SK-N-SH treated with all-trans-retinoic acid at 6 μM for 48 hours (cell line): Measurements from ENCODE around the gene LAMA2.
"Not testable (repeated sequence)": the region's sequence is repeated elsewhere in the genome, so short reads cannot be mapped to it uniquely, and the experiment has no call there.

Experiments
- ATAC-seq: fragments of 200-7000 bp; cut with Tn5 transposase; 3 replicates; pipeline ENCODE4 v1.9.1; 2020; ENCODE audit warnings: mild to moderate bottlenecking, moderate library complexity
- ARNTL ChIP-seq: fragments of 450-650 bp; formaldehyde crosslinking; IDR thresholded peaks from 2 replicates; pipeline ENCODE4 v1.5.0; 2020; ENCODE audit warnings: low read depth, mild to moderate bottlenecking, moderate library complexity, borderline replicate concordance
- BACH2 ChIP-seq: fragments of 250-450 bp; sonication (Bioruptor Pico); IDR thresholded peaks from 2 replicates; pipeline ENCODE4 v1.9.0; 2021; ENCODE audit warnings: mild to moderate bottlenecking, borderline replicate concordance
- CREB5 ChIP-seq: fragments of 250-450 bp; sonication (Bioruptor Pico); IDR thresholded peaks from 2 replicates; pipeline ENCODE4 v1.5.1; 2020; ENCODE audit warnings: low read depth, mild to moderate bottlenecking, moderate library complexity
- CSDC2 ChIP-seq: fragments of 250-450 bp; sonication (Bioruptor Pico); IDR thresholded peaks from 2 replicates; pipeline ENCODE4 v1.5.0; 2020; ENCODE audit warnings: mild to moderate bottlenecking, moderate library complexity
- CSRNP3 ChIP-seq: fragments of 250-450 bp; sonication (Bioruptor Pico); IDR thresholded peaks from 2 replicates; pipeline ENCODE4 v1.5.1; 2021; ENCODE audit warnings: mild to moderate bottlenecking, moderate library complexity
- ESRRG ChIP-seq: fragments of 250-450 bp; sonication (Bioruptor Pico); IDR thresholded peaks from 2 replicates; pipeline ENCODE4 v1.6.1; 2021; ENCODE audit warnings: mild to moderate bottlenecking
- GLIS3 ChIP-seq: fragments of 250-450 bp; sonication (Bioruptor Pico); IDR thresholded peaks from 2 replicates; pipeline ENCODE4 v1.5.0; 2020; ENCODE audit warnings: mild to moderate bottlenecking, moderate library complexity
- ISL1 ChIP-seq: fragments of 250-450 bp; sonication (Bioruptor Pico); IDR thresholded peaks from 2 replicates; pipeline ENCODE4 v2.1.2; 2022; ENCODE audit warnings: mild to moderate bottlenecking, moderate library complexity
- OSR1 ChIP-seq: fragments of 250-450 bp; sonication (Bioruptor Pico); IDR thresholded peaks from 2 replicates; pipeline ENCODE4 v1.8.0; 2022; ENCODE audit warnings: moderate library complexity, mild to moderate bottlenecking, inconsistent platforms
- PATZ1 ChIP-seq: fragments of 250-450 bp; sonication (Bioruptor Pico); IDR thresholded peaks from 2 replicates; pipeline ENCODE4 v1.8.0; 2020; ENCODE audit warnings: mild to moderate bottlenecking, moderate library complexity, borderline replicate concordance
- POU6F1 ChIP-seq: fragments of 250-450 bp; sonication (Bioruptor Pico); IDR thresholded peaks from 2 replicates; pipeline ENCODE4 v1.8.0; 2021; ENCODE audit warnings: low read depth, mild to moderate bottlenecking, moderate library complexity, borderline replicate concordance
- PPARA ChIP-seq: fragments of 250-450 bp; sonication (Bioruptor Pico); IDR thresholded peaks from 2 replicates; pipeline ENCODE4 v1.5.0; 2020; ENCODE audit warnings: mild to moderate bottlenecking, borderline replicate concordance
- SNAI2 ChIP-seq: fragments of 250-450 bp; sonication (Bioruptor Pico); IDR thresholded peaks from 2 replicates; pipeline ENCODE4 v1.5.0; 2020; ENCODE audit warnings: mild to moderate bottlenecking, moderate library complexity
- TCF4 ChIP-seq: fragments of 250-450 bp; sonication (Bioruptor Pico); IDR thresholded peaks from 2 replicates; pipeline ENCODE4 v1.8.0; 2021; ENCODE audit warnings: mild to moderate bottlenecking, moderate library complexity, borderline replicate concordance
- TOX ChIP-seq: fragments of 250-450 bp; sonication (Bioruptor Pico); IDR thresholded peaks from 2 replicates; pipeline ENCODE4 v1.8.0; 2021; ENCODE audit warnings: mild to moderate bottlenecking, moderate library complexity, borderline replicate concordance
- ZC3H10 ChIP-seq: fragments of 250-450 bp; sonication (Bioruptor Pico); IDR thresholded peaks from 2 replicates; pipeline ENCODE4 v1.5.1; 2021; ENCODE audit warnings: mild to moderate bottlenecking, moderate library complexity
- ZFP3 ChIP-seq: fragments of 250-450 bp; sonication (Bioruptor Pico); IDR thresholded peaks from 2 replicates; pipeline ENCODE4 v1.5.0; 2020; ENCODE audit warnings: mild to moderate bottlenecking, moderate library complexity
- ZFP30 ChIP-seq: fragments of 450-650 bp; formaldehyde crosslinking; IDR thresholded peaks from 2 replicates; pipeline ENCODE4 v1.5.0; 2022; ENCODE audit warnings: mild to moderate bottlenecking, moderate library complexity
- ZNF565 ChIP-seq: fragments of 450-650 bp; formaldehyde crosslinking; conservative IDR thresholded peaks from 2 replicates; pipeline ENCODE4 v1.5.0; 2020; ENCODE audit warnings: low read depth, mild to moderate bottlenecking, moderate library complexity
- ZNF70 ChIP-seq: fragments of 450-650 bp; formaldehyde crosslinking; IDR thresholded peaks from 2 replicates; pipeline ENCODE4 v1.5.0; 2020; ENCODE audit warnings: mild to moderate bottlenecking, moderate library complexity
- ZNF8 ChIP-seq: fragments of 450-650 bp; formaldehyde crosslinking; IDR thresholded peaks from 2 replicates; pipeline ENCODE4 v1.5.0; 2020; ENCODE audit warnings: mild to moderate bottlenecking, moderate library complexity

Gene LAMA2

GRCh38 chr6:129050086-129050485 lies 167.1 kb downstream of the LAMA2 start:
- TF ChIP-seq POU6F1 (no peak), OSR1 (CRISPR knock-in tag) (no peak), ZFP3 (CRISPR knock-in tag) (no peak), TCF4 (CRISPR knock-in tag) (no peak), SNAI2 (CRISPR knock-in tag) (no peak), CSRNP3 (CRISPR knock-in tag) (no peak), CREB5 (no peak), ZNF8 (CRISPR knock-in tag) (no peak), ARNTL (no peak)
- ATAC-seq: no peak; the same call in 2 of the 3 replicates

GRCh38 chr6:129053143-129053542 lies 170.2 kb downstream of the LAMA2 start:
- not testable (repeated sequence) for ATAC-seq

GRCh38 chr6:129055796-129056195 lies 172.9 kb downstream of the LAMA2 start:
- TF ChIP-seq ZNF8 (CRISPR knock-in tag) (no peak), CSRNP3 (CRISPR knock-in tag) (no peak), TOX (CRISPR knock-in tag) (no peak), SNAI2 (CRISPR knock-in tag) (no peak), ZFP30 (CRISPR knock-in tag) (no peak), GLIS3 (no peak), ARNTL (no peak), ZFP3 (CRISPR knock-in tag) (no peak), ZC3H10 (CRISPR knock-in tag) (no peak), PATZ1 (CRISPR knock-in tag) (no peak), BACH2 (CRISPR knock-in tag) (no peak), ZNF565 (no peak), PPARA (CRISPR knock-in tag) (no peak), ISL1 (no peak), OSR1 (CRISPR knock-in tag) (no peak), CSDC2 (CRISPR knock-in tag) (no peak), ZNF70 (no peak), TCF4 (CRISPR knock-in tag) (no peak), POU6F1 (no peak), ESRRG (CRISPR knock-in tag) (no peak)
- TF ChIP-seq, all 23 proteins: peak for 0
- ATAC-seq: no peak
